ENCODE results near the gene NTM. TPM values are rescaled to one million over a fixed set of nuclear protein-coding genes. Genes with fewer than 3 reads are reported as not detected.

NTM gene
- total RNA-seq, 1 donor from 2014 or later, result 82.7 TPM

- TF ChIP-seq CTCF (IDR thresholded peaks at IDR 0.05), result no peak
- peaks cover 3% of the 10 kb centered on the region for H3K4me1 Mint-ChIP-seq (ENCODE audit: unreplicated experiment)
- H3K36me3 Mint-ChIP-seq (ENCODE audit: unreplicated experiment), result peaks cover 3% of the 10 kb centered on the region
- H3K9me3 Mint-ChIP-seq (ENCODE audit: unreplicated experiment), result no peaks in the 10 kb centered on the region
- H3K27ac Mint-ChIP-seq (ENCODE audit: unreplicated experiment), result no peak overlapping the region
- H3K27me3 Mint-ChIP-seq (ENCODE audit: unreplicated experiment), result no peaks in the 10 kb centered on the region
- no peak overlapping the region for H3K4me3 Mint-ChIP-seq (ENCODE audit: unreplicated experiment)
- DNase-seq (ENCODE audit: extremely low spot score, unreplicated experiment), result no peak
Measured at GRCh38 chr11:131945706-131946105, 575.3 kb downstream of the NTM start.

- Mint-ChIP-seq H3K4me1 (ENCODE audit: unreplicated experiment) (peaks cover 3% of the 10 kb centered on the region), H3K27ac (ENCODE audit: unreplicated experiment) (no peak overlapping the region), H3K36me3 (ENCODE audit: unreplicated experiment) (peaks cover 6% of the 10 kb centered on the region), H3K9me3 (ENCODE audit: unreplicated experiment) (no peaks in the 10 kb centered on the region), H3K27me3 (ENCODE audit: unreplicated experiment) (no peaks in the 10 kb centered on the region), H3K4me3 (ENCODE audit: unreplicated experiment) (no peak overlapping the region)
- DNase-seq (ENCODE audit: extremely low spot score, unreplicated experiment), result no peak
- TF ChIP-seq CTCF (IDR thresholded peaks at IDR 0.05), result no peak
Measured at GRCh38 chr11:131947511-131947910, 577.1 kb downstream of the NTM start.

GRCh38 chr11:131951121-131951520, 580.7 kb downstream of the NTM start:
- DNase-seq (ENCODE audit: extremely low spot score, unreplicated experiment), result no peak
- TF ChIP-seq CTCF (IDR thresholded peaks at IDR 0.05), result no peak
- Mint-ChIP-seq H3K4me3 (ENCODE audit: unreplicated experiment) (no peak overlapping the region), H3K27me3 (ENCODE audit: unreplicated experiment) (no peaks in the 10 kb centered on the region), H3K9me3 (ENCODE audit: unreplicated experiment) (no peaks in the 10 kb centered on the region), H3K4me1 (ENCODE audit: unreplicated experiment) (peaks cover 8% of the 10 kb centered on the region), H3K36me3 (ENCODE audit: unreplicated experiment) (peaks cover 6% of the 10 kb centered on the region), H3K27ac (ENCODE audit: unreplicated experiment) (no peak overlapping the region)

- no peak overlapping the region for H3K4me3 Mint-ChIP-seq (ENCODE audit: unreplicated experiment)
- no peak overlapping the region for H3K27ac Mint-ChIP-seq (ENCODE audit: unreplicated experiment)
- no peaks in the 10 kb centered on the region for H3K27me3 Mint-ChIP-seq (ENCODE audit: unreplicated experiment)
Measured at GRCh38 chr11:131954146-131954545, 583.7 kb downstream of the NTM start.

GRCh38 chr11:131955904-131956303, 585.5 kb downstream of the NTM start:
- peak overlapping the region; percentile 40 for H3K27ac Mint-ChIP-seq (ENCODE audit: unreplicated experiment)

More at GRCh38 chr11:131954146-131954545, 583.7 kb downstream of the NTM start:
- TF ChIP-seq CTCF (IDR thresholded peaks at IDR 0.05), result no peak
- H3K36me3 Mint-ChIP-seq (ENCODE audit: unreplicated experiment), result peaks cover 6% of the 10 kb centered on the region
- DNase-seq (ENCODE audit: extremely low spot score, unreplicated experiment), result no peak
- no peaks in the 10 kb centered on the region for H3K9me3 Mint-ChIP-seq (ENCODE audit: unreplicated experiment)
- H3K4me1 Mint-ChIP-seq (ENCODE audit: unreplicated experiment), result peaks cover 13% of the 10 kb centered on the region

More at GRCh38 chr11:131955904-131956303, 585.5 kb downstream of the NTM start:
- Mint-ChIP-seq H3K27me3 (ENCODE audit: unreplicated experiment) (no peaks in the 10 kb centered on the region), H3K4me3 (ENCODE audit: unreplicated experiment) (no peak overlapping the region), H3K36me3 (ENCODE audit: unreplicated experiment) (peaks cover 6% of the 10 kb centered on the region), H3K9me3 (ENCODE audit: unreplicated experiment) (no peaks in the 10 kb centered on the region), H3K4me1 (ENCODE audit: unreplicated experiment) (peaks cover 13% of the 10 kb centered on the region)
- no peak for TF ChIP-seq CTCF (IDR thresholded peaks at IDR 0.05)
- DNase-seq (ENCODE audit: extremely low spot score, unreplicated experiment), result no peak

Data from osteocyte (in vitro differentiated cells).